ENCODE data around the gene TCP11L2.
"Not testable (repeated sequence)": the region's sequence is repeated elsewhere in the genome, so short reads cannot be mapped to it uniquely, and the experiment has no call there.

Gene TCP11L2

DNA sequence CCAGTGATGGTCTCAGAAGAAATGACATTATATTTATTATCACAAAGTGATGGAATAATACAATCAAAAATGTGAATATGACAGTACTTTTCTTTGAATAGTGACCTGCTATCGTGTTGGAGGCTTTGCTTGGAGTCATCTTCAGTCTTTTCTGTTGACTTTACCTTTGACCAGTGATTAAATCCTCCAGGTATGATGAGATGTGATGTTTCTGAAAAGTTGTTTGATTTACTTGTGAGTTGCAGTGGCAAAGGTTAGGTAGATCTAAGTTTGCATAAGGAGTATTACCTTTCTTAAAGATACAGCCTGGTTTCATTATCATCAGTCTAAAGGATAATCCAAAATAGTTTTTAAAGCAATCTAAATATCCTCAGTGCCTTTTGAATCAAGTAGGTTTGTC lies 4.6 kb downstream of the TCP11L2 start:
- no peak for DNase-seq (ENCODE audit: low read depth, low spot score)

DNA sequence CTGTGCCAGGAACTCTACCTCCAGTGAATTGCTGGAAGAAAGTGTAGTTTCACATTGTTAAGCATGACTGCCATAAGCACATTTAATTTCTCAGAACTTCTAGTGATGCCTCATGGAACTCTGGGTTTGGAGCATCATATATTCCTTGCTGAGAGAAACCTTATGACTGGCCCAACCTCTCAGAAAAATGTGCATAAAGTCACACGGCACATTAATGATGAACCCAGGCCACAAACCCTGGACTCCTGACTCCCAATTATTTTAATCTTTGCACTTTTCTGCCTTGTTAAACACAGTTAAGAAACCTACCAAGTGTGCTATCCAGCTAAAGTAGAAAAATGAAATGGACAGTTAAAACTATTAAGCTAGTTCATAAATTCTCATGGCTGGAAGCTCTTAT lies 5.6 kb downstream of the TCP11L2 start:
- no peak for DNase-seq (ENCODE audit: low read depth, low spot score)

DNA sequence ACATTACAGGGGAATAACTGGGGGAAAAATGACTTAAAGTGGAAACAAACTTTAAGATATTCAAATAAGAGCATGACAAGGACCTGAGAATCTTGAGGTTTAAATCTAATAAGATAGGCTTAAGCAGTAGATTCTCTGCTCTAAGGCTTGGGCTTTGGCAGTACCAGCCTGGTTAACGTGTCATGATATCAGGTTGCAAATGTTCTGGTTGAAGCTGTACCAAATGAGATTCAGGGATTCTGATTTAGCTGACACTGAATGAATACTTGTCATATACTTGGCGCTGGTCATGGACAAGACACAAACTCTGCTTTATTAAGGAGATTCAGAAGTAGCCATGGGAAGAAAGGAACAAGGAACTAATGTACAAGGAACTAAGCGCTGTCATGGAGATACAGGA lies 6.1 kb downstream of the TCP11L2 start:
- no peak for DNase-seq (ENCODE audit: low read depth, low spot score)

DNA sequence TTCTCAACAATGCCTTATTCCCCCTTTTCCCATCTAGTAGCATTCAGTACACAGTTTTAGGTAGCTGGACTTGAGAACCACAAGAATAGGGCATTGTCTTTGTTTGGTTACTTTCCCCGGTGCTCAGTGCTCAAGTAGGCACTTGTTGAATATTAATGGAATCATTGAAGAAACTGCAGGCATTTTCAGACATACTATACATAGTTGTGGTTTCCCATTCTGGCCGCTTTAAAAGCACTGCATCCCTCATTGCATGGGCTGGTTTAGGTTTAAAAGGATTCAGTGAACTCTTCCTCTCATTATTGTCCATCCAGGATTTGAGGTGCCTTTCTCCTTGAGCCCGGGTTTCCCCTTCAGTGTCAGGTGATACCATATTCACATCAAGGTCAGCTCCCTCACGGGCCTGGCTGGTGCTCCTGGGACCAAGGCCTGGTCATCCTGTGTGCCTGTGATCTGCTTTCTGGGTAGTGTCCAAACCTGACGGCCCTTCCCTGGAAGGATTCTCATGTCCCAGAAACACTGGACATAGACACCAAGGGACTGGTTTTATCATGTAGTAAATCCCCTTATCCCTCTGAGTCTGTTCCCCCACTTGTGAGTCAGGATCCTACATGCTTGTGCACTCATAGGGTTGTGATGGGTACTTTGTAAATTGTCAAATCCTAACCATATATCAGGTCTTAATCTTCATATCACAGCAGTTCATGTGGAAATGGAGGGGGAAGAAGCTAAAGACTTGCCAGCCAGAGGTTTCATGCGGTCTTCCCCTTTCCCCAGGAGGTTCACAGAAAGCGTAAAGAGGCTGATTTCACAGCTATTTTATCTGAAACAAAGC lies 7.4 kb downstream of the TCP11L2 start:
- no peak for DNase-seq (ENCODE audit: low read depth, low spot score)

DNA sequence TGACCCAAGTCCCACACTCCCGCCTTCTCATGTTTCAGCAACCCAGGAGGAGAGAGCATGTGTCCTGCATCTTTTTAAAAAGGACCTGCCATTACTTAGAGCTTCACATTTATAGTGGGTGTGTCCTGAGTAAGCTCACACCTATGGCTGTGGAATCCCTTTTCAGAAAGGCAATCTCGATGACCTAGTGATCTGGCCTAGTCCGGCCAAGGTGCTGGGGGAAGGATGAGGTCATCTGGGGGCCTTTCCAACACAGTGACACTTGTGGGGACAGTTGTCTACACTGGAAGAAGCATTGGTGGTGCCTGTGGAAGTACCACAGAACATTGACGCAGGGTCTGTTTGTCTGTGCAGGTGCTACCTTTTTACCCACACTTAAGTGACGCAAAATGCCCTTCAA lies 8.2 kb downstream of the TCP11L2 start:
- DNase-seq (ENCODE audit: low read depth, low spot score) = no peak

DNA sequence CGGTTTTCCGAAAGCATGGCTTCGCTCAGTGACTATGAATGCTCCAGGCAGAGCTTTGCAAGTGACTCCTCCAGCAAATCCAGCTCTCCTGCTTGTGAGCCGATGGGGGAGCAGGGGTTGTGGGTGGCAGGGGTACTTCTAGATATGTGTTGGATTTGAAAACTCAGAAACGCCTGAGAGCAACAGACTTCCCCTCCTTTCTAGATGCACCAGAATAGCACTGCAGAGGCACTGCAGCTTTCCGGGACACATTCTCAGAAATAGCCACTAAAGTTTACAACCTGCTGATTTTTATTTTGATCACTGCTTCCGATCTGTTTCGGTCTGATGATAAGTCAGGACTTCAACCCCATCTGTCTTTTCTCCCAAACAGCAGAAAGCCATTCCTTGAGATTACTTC lies 8.6 kb downstream of the TCP11L2 start:
- DNase-seq (ENCODE audit: low read depth, low spot score) = no peak

DNA sequence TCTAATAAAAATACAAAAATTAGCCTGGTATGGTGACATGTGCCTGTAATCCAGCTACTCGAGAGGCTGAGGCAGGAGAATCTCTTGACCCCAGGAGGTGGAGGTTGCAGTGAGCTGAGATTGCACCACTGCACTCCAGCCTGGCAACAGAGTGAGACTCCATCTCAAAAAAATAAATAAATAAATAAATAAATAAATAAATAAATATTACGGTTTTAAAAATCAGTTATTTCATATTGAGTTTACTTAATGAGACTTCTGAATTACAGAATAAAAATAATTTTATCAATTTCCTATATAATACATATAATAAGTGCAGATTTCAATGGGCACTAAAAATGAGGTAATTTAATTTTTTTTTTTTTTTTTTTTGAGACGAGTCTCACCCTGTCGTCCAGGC lies 10.9 kb downstream of the TCP11L2 start:
- not testable (repeated sequence) for DNase-seq (ENCODE audit: low read depth, low spot score)

DNA sequence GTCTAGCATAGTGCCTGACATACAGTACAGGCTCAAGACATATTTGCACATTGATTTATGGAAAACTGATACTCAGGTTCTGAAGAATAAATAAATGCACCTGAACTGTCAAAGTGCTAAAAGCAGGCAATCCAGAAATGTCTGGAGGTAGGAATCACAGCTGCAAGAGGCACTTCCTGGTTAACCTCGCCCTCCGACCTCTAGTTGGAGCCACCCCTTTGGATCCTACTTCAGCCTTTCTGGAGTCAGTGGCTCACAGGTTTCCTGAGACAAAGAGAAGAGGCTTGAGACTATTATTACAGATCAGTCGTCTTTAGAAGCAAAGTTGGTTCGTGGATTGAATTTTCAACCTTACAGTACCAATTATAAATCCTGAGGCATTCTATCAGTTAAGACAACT lies 13.0 kb downstream of the TCP11L2 start:
- DNase-seq (ENCODE audit: low read depth, low spot score) = no peak

DNA sequence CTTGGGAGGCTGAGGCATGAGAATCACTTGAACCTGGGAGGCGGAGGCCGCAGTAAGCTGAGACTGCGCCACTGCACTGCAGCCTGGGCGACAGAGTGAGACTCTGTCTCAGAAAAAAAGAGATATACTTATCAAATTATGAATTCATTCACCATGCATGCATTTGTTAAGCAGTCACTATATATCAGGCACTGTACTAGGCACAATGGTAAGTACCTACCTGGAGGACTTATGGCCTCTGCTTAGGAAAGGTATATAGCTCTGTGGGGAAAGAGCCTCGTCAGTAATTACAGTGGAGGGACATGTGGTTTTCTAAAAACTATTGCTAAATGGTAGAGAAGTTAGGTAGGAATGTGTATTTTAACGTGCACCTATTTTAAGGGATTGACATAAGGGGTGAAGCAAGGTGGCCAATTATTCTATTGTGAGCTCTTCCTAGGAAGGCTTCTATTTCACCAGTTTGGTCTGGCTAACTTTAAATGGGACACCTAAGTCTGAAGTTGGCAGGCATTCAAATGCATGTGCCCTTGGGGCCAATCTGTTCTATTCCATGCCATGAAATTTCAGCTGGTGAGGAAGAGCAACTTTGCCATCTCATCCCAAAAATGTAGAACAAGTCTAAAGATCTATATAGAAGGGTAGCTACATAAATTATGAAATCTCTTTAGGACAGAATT lies 15.0 kb downstream of the TCP11L2 start:
- no peak for DNase-seq (ENCODE audit: low read depth, low spot score)

DNA sequence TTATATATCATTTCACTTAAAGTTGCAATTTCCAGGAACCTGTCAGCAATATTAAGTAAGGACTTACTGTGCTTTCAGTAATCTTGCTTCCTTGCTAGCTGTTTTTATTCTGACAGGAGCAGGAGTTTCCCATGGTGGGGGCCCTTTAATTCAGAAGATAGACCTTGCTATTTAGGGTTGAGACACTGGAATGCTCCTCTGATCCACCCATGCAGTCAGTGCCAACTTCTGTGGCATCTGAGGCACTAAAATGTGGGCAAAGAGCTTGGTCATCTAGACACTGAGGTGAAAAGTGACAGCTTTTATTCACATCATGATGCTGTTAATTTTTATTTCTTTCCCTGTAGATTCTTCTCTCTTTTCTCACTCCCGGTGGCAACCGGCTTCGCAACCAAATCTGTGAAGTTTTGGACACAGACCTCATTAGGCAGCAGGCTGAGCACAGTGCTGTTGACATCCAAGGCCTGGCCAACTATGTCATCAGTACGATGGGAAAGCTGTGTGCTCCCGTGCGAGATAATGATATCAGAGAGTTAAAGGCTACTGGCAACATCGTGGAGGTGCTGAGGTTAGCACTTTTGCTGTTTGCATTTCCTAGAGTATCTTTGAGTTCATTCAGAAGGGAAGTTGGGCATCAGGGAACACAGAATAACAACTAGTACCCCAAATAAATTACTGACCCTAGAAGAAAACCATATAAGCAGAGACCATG lies 18.8 kb downstream of the TCP11L2 start:
- DNase-seq (ENCODE audit: low read depth, low spot score) = no peak

DNA sequence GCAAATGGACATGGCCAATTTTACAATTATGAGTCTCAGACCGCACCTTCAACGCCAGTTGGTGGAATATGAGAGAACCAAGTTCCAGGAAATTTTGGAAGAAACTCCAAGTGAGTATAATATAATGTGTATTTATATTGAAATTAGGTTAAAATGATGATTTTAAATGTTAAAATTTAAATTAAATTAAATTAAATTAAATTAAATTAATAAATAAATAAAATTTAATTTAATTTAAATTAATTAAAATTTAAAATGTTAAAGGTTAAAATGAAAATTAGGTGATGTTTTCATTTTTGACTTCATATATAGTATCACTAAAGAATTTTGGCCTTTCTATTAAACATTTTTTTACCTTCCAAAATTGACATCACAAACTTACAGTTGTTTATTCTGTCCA lies 21.0 kb downstream of the TCP11L2 start:
- DNase-seq (ENCODE audit: low read depth, low spot score) = no peak

DNA sequence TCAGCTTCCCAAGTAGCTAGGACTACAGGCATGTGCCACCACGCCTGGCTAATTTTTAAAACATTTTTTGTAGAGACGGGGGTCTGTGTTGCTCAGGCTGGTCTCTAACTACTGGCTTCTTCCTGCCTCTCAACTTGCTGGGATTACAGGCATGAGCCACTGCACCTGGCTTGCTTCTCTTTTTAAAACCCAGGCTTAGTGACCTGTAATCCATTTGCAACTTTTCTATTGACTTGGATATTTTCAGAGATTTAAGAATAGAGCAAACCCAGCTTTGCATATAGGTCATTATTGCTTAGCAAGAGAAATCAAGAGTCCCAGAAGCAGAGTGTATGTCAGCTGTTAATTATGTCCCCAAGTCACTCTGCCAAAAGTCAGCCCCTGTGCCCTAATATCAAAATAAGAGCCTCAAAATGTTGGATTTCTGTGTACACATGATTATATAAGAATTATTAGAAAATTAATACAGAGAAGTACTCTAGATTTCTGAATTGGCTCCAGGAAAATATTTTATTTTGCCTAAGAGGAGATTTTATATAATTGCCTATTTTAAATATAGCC lies 24.9 kb downstream of the TCP11L2 start:
- DNase-seq (ENCODE audit: low read depth, low spot score) = no peak

DNA sequence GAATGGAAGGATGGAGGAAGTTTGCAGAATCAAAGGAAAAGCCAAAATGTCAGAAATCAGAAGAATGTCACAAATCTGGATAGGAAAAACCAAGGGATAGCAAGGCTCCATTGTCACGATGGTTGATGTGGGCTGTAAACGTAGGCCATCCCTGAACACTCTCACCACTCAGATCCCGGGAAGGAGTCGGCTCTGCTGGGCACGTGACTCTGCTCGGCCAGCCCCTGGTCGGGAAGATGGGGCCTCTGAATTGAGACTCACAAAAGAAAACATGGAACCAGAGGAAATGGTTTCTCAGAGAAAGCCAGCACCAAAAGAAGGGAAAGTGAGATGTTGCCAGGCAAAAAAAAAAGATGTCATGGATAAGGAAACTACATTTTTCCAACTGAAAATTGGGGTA lies 26.2 kb downstream of the TCP11L2 start:
- no peak for DNase-seq (ENCODE audit: low read depth, low spot score)

DNA sequence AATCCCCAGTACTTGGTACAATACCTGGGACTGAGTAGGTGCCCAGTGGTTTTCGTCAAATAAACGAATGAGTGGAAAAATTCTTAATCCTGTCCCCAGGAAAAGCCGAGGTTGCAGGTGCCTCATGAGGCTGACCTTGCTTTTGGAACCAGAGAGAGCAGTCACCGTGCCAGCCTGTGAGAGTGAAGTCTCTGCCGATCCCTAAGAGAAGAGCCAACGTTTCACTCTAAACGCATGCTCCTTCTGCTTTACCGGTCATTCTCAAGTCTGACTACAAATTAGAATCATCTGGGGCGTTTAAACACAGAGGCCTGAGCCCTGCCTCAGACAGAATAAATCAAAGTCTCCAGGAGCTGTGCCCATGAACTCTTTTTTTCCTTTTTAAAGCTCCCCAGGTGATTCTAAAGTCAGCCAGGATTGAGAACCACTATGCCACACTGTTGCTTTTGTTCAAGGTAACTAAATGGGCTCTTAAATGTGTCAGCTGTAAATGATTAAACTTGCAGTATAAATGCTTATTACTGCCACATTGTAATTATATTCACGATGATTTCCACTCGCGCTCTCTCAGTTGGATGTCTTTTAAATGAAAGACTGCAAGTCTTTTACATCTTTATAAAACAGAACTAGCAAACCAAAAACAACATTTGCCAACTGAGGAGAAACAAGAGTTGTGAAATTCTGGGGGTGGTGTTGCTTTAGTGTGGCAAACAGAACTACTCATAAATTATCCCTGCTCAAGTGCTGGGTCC lies 26.9 kb downstream of the TCP11L2 start:
- DNase-seq (ENCODE audit: low read depth, low spot score) = no peak

DNA sequence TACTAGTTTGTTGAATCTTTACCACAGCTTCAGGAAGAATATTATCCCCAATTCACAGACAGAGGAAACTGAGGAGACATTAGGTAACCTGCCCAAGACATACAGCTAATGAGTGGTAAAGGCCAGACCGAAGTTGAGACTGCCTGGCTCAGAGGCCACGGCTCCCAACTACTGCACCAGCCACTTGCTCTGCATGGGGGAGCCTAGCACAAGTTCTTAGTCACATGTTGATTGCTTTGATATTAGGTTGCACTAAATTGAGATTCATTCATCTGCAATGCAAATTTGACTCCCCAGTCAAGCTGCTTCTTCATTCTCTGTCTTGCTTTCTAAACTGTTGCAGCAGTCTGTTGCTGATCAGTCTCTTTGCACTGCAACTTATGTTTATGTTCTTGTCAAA lies 29.1 kb downstream of the TCP11L2 start:
- DNase-seq (ENCODE audit: low read depth, low spot score) = no peak

DNA sequence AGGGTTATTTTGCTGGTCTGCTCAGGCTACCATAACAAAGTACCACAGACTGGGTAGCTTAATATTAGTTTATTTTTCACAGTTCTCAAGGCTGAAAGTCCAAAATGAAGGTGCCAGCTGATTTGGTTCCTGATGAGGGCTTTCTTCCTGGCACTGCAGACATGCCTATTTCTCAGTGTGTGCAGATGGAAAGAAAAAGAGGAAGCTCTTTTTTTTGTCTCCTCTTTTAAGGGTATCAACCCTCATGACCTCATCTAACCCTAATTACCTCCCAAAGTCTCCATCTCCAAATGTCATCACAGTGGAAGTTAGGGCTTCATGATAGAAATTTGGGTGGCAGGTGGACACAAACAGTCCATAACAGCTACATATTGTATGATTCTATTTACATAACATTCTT lies 30.0 kb downstream of the TCP11L2 start:
- DNase-seq (ENCODE audit: low read depth, low spot score) = no peak

DNA sequence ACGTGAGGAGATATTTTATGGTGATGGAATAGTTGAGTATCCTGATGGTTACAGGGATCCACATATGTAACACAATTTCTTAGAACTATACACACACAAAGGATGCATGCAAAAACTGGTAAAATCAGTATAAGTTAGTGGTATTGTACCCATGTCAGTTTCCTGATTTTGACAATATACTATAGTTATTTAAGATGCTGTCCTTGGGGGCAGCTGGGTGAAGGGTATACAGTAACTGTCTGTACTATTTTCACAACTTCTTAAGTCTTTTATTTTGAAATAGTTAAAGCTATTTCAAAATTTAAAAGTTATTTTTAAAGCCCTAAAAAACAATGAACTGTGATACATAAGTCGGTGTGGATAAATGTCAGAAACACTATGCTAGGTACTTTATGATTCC lies 30.5 kb downstream of the TCP11L2 start:
- no peak for DNase-seq (ENCODE audit: low read depth, low spot score)

DNA sequence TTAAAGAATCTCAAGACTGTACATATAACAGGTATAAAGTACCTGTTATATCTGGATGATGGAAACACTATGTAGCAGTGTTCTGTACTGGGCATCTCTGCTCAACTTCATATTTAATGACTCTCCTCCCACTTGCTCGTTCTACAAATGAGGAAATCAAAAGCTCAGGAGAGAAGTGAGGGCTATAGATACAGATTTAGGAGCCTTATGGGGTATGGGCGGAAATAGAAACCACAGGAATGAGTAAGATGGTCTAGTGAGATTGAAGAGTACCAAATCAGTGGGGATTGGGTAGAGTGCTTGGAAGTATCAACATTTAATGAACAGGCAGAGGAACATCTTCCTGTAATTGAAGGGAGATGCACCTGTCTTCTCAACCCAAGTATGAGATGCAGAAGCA lies 31.2 kb downstream of the TCP11L2 start:
- DNase-seq (ENCODE audit: low read depth, low spot score) = no peak

DNA sequence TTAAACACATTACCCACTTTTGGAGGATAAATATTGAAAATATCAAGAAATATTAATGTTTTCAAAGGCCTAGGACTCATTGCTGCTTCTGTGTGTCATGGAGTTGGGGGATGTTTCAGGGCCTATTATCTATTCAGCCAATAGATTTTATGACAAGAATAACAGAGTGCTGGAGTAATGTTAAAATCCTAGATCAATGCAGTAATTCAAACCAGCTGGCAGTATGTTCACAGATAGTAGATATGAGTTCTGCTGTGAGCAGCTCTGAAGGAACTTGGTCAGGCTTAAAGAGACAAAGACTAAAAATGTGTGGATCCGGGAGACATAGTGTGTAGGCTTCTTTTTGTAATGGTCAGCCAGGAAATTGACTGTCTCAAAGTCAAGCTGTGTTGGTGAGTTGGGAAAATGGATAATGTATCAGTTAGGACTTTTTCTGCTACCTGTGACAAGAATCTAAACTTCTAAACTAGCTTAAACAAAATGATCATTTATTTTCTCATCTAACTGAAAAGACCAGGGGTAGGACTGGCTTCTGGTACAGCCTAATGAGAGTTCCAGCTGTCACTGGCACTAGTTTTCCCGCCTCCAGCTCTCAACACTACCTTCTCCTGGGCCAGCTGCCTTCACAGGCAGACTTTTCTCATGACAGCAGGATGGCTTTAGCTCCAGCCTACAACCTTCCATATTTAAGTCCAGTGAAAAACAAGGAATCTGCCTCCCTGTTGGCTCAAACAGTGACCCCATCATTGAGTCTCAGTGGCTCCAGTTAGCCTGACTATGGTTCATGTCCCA lies 38.7 kb downstream of the TCP11L2 start:
- DNase-seq (ENCODE audit: low read depth, low spot score) = no peak

DNA sequence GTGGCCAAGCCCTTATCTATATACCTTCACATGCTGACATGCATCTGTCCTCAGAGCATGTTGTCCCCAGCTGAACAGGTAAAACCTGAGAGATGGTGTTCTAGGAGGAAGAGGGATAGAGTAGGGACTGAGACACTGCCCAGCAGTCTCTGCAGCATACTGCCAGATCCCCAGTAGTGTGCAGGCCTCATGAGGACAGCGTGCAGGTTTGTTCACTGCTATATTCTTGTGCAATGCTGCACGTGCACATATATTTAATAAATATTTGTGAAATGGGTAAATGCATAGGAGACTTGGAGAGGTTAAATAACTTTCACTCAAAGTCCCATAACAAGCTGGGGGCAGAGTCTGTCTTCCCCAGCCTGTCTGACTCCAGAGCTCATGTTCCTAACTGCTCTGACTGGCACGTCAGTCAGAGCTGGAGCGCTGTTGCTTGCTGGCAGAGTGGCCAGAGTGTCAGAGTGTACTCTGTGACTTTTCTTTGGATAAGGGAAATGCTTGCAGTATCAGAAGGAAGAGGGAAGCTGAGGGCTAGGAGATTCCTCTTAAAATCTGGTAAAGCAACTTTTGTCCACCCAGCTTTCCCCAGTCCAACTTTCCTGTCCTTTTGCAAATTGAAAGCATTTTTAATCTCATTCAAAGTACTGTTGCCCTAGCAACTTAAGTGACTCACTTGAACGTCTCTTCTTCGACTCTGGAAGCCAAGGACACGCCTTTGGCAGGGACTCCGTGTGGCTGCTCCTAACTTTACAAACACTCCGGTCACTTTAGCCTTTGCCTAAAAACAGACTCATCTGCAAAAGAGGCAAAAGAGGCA lies 40.1 kb downstream of the TCP11L2 start:
- DNase-seq (ENCODE audit: low read depth, low spot score) = no peak

Measured in smooth muscle cell of the brain vasculature (primary cell).